Measurements from ENCODE around the gene MFN2.

DNA sequence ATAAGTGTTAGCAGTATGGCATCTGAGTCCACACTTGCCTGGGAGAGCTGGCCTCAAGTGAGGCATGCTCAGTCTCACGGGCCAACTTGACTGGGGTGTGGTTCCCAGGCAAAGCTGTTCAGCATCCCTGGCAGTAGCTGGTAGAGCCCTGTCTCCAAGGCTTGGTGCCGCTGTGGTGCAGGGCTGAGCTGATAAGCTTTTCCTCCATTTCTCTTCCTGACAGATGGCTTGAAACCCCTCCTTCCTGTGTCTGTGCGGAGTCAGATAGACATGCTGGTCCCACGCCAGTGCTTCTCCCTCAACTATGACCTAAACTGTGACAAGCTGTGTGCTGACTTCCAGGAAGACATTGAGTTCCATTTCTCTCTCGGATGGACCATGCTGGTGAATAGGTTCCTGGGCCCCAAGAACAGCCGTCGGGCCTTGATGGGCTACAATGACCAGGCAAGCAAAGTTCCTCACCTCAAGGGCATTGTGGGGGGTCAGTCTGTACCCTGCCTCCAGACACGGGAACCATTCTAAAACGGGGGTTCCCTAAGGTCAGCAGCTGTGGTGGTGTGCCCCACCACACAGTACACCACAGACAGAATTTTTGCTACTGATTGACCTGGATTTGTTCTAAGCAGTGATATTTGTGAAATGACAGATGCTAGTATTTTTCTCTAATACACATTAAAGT is 25.4 kb downstream of the MFN2 start:
- TF ChIP-seq POLR2A (IDR thresholded peaks at IDR 0.05; ENCODE audit: low read depth, low read length) (no peak), TAF1 (IDR thresholded peaks at IDR 0.05; ENCODE audit: low read depth, low read length) (no peak), POLR2AphosphoS5 (IDR thresholded peaks at IDR 0.05; ENCODE audit: low read depth, low read length) (no peak)

All from GM12891 (cell line).